Cardiac fibroblast (primary cell): ENCODE data around the gene TRPM4.
"Not testable (repeated sequence)": the region's sequence is repeated elsewhere in the genome, so short reads cannot be mapped to it uniquely, and the experiment has no call there.

Experiments
- DNase-seq, 2 donors: peaks; one replicate each; pipeline versions ENCODE4 v3.0.0 to v3.0.0-alpha.2; 2010; ENCODE audit warnings: low read depth in 2 of 2
- H3K4me3 ChIP-seq, 2 donors: replicated peaks in 1 of 2; 1 replicate in 1 of 2; 2 replicates in 1 of 2; pipeline ENCODE4 v1.5.1; 2011; ENCODE audit warnings: low read depth in 2 of 2, low read length in 2 of 2, mild to moderate bottlenecking in 2 of 2, moderate library complexity in 1 of 2
- TF ChIP-seq, protein P1 (sequence below): IDR thresholded peaks from one replicate; pipeline ENCODE4 v1.5.1; 2011; ENCODE audit warnings: low read depth, mild to moderate bottlenecking, low read length, inconsistent platforms

Gene TRPM4

DNA sequence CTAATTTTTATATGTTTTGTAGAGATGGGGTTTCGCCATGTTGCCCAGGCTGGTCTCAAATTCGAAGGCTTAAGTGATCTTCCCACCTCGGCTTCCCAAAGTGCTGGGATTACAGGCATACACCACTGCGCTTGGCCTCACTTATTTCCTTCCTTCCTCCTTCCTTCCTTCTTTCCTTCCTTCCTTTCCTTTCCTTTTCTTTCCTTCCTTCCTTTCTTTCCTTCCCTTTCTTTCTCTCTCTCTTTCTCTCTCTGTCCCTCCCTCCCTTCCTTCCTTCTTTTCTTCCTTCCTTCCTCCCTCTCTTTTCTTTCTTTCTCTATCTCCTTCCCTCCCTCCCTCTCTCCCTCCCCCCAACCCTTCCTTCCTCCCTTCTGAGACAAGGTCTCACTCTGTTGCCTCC, 36.8 kb downstream of the TRPM4 start:
- H3K4me3 ChIP-seq = no peak overlapping the region
- TF ChIP-seq, protein P1, sequence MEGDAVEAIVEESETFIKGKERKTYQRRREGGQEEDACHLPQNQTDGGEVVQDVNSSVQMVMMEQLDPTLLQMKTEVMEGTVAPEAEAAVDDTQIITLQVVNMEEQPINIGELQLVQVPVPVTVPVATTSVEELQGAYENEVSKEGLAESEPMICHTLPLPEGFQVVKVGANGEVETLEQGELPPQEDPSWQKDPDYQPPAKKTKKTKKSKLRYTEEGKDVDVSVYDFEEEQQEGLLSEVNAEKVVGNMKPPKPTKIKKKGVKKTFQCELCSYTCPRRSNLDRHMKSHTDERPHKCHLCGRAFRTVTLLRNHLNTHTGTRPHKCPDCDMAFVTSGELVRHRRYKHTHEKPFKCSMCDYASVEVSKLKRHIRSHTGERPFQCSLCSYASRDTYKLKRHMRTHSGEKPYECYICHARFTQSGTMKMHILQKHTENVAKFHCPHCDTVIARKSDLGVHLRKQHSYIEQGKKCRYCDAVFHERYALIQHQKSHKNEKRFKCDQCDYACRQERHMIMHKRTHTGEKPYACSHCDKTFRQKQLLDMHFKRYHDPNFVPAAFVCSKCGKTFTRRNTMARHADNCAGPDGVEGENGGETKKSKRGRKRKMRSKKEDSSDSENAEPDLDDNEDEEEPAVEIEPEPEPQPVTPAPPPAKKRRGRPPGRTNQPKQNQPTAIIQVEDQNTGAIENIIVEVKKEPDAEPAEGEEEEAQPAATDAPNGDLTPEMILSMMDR = no peak
- DNase-seq = no peak

DNA sequence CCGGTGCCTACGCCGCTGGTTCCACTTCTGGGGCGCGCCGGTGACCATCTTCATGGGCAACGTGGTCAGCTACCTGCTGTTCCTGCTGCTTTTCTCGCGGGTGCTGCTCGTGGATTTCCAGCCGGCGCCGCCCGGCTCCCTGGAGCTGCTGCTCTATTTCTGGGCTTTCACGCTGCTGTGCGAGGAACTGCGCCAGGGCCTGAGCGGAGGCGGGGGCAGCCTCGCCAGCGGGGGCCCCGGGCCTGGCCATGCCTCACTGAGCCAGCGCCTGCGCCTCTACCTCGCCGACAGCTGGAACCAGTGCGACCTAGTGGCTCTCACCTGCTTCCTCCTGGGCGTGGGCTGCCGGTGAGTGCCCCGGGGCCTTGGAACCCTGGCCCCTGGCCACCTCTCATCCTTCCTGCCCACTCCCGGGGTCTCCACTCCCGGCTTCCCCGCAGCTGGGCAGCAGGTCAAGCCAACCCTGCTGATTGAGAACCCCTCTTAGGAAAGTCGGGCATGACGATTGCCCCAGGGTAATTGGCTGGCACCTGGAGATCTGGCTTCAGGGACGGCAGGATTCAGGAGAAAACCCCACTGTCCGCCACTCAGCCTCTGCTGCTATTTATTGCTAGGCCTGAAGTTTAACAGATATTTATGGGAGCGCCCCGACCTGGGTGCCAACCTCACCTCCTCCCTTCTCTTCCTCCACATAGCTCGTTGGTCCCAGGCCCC, 39.1 kb downstream of the TRPM4 start:
- no peak for DNase-seq
- TF ChIP-seq, protein P1 = no peak
- no peak overlapping the region for H3K4me3 ChIP-seq

DNA sequence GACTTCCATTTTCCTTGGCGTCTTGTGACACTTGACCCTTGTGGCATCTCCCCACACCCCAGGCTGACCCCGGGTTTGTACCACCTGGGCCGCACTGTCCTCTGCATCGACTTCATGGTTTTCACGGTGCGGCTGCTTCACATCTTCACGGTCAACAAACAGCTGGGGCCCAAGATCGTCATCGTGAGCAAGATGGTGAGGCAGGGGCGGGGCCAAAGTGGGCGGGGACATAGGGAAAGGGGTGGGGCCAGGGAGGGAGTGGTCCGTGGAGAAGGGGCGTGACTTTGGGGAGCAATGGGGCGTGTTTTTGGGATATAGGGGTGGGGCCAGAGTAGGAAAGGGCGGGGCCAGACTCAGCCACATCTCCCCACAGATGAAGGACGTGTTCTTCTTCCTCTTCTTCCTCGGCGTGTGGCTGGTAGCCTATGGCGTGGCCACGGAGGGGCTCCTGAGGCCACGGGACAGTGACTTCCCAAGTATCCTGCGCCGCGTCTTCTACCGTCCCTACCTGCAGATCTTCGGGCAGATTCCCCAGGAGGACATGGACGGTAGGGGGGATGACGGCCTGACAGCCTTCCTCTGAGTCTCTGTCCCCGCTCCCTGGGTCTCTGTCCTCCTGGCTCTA, 42.8 kb downstream of the TRPM4 start:
- TF ChIP-seq, protein P1 = no peak
- peak; percentile 15 to 25 for DNase-seq
- H3K4me3 ChIP-seq = no peak overlapping the region

DNA sequence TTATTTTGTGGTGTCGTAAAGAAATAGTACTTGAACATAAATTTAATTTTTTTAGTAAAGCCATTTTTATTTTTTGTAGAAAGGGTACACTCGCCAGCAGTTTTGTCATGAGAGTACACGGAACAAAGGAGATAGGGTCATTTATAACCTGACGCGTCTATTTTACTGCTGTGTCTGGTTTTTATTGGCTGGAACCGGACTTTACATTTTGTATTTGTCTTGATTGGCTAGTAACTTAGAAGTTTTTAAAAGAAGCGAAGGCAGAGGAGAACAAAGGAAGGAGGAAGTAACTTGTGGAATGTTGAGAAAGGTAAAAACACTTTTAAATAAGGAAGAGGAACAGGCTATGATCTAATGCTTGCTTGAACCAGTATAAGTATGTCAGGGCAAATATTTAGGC, 43.5 kb downstream of the TRPM4 start:
- H3K4me3 ChIP-seq = no peak overlapping the region
- TF ChIP-seq, protein P1 = no peak
- DNase-seq = no peak

DNA sequence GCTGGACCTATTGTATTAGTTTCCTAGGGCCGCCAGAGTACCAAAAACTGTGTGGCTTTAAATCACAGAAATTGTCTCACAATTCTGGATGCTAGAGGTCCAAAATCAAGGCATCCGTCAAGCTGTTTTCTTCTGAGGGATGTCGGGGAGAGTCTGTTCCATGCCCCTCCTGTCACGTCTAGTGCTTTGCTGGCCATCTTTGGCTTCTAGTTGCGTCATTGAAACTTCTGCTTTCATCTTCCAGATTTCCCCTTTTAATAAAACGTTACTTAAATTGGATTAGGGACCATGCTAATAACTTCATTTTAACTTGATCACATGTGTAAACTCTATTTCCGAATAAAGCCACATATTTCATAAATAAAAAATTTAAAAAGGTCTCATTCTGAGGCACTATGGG, 47.5 kb downstream of the TRPM4 start:
- DNase-seq = no peak
- no peak overlapping the region for H3K4me3 ChIP-seq
- TF ChIP-seq, protein P1 = no peak

DNA sequence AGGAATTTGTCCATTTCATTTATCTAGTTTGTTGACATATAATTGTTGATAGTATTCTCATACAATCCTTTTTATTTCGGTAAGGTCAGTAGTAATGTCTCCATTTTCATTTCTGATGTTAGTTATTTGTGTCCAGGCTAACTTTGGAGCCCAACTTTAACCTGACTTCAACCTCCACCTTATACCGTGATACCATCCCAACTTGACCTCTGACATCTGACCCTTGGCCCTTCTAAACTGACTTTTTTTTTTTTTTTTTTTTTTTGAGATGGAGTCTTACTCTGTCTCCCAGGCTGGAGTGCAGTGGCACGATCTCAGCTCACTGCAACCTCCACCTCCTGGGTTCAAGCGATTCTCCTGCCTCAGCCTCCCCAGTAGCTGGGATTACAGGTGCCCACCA, 51.9 kb downstream of the TRPM4 start:
- not testable (repeated sequence) for DNase-seq, H3K4me3 ChIP-seq

DNA sequence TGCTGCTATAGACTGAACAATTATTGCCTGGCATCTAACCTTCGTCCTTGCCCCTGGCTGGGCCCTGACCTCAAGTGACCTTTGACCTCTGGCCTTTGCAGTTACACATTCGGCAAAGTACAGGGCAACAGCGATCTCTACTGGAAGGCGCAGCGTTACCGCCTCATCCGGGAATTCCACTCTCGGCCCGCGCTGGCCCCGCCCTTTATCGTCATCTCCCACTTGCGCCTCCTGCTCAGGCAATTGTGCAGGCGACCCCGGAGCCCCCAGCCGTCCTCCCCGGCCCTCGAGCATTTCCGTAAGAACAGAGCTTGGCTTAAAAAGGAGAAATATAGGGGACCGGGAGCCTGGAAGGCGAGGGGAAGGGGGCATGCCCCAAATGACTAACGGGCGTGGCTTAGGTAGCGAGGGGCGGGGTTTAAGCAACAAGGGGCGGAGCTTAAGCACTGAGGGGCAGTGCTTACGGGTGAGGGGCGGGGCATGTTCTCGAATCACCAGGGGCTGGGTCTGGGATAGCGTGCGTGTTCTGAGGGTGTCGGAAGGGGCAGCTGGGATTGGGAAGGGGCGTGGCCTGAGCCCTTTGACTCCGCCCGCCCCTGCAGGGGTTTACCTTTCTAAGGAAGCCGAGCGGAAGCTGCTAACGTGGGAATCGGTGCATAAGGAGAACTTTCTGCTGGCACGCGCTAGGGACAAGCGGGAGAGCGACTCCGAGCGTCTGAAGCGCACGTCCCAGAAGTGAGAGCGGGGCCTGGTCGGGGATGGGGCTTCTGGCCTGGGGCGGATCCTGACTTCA, 52.7 kb downstream of the TRPM4 start:
- H3K4me3 ChIP-seq = no peak overlapping the region
- TF ChIP-seq, protein P1 = no peak
- peak in 1 of 2 donors; percentile 29 for DNase-seq
